Measurements from ENCODE around the gene SYNRG.
"Not testable (repeated sequence)": the region's sequence is repeated elsewhere in the genome, so short reads cannot be mapped to it uniquely, and the experiment has no call there.

The SYNRG gene

GRCh38 chr17:37538981-37539659, 70.1 kb downstream of the SYNRG start:
- no peak for DNase-seq

GRCh38 chr17:37535906-37536305, 73.3 kb downstream of the SYNRG start:
- no peak for DNase-seq

GRCh38 chr17:37532756-37533155, 76.5 kb downstream of the SYNRG start:
- DNase-seq, result no peak

GRCh38 chr17:37530420-37530819, 78.8 kb downstream of the SYNRG start:
- DNase-seq, result no peak

GRCh38 chr17:37527249-37527851, 81.9 kb downstream of the SYNRG start:
- peak; percentile 28 for DNase-seq

- DNase-seq, result no peak
These were observed 85.5 kb downstream of the SYNRG start for GRCh38 chr17:37523715-37524219.

GRCh38 chr17:37521821-37522220, 87.4 kb downstream of the SYNRG start:
- no peak for DNase-seq

GRCh38 chr17:37520174-37520573, 89.0 kb downstream of the SYNRG start:
- DNase-seq, result no peak

GRCh38 chr17:37519251-37519985, 89.8 kb downstream of the SYNRG start:
- no peak for DNase-seq

GRCh38 chr17:37518826-37519225, 90.4 kb downstream of the SYNRG start:
- no peak for DNase-seq

GRCh38 chr17:37517881-37518280, 91.3 kb downstream of the SYNRG start:
- DNase-seq, result no peak

GRCh38 chr17:37516127-37516571, 93.1 kb downstream of the SYNRG start:
- DNase-seq, result no peak

GRCh38 chr17:37513711-37514110, 95.5 kb downstream of the SYNRG start:
- DNase-seq, result no peak

GRCh38 chr17:37512442-37513068, 96.7 kb downstream of the SYNRG start:
- DNase-seq, result no peak

- not testable (repeated sequence) for DNase-seq
These were observed 97.6 kb downstream of the SYNRG start for GRCh38 chr17:37511642-37512041.

- DNase-seq, result no peak
These were observed 99.2 kb downstream of the SYNRG start for GRCh38 chr17:37510056-37510455.

GRCh38 chr17:37507111-37507510, 102.1 kb downstream of the SYNRG start:
- no peak for DNase-seq

GRCh38 chr17:37506678-37507077, 102.5 kb downstream of the SYNRG start:
- DNase-seq, result no peak

- no peak for DNase-seq
These were observed 103.9 kb downstream of the SYNRG start for GRCh38 chr17:37505333-37505732.

GRCh38 chr17:37503148-37503547, 106.1 kb downstream of the SYNRG start:
- no peak for DNase-seq

- no peak for DNase-seq
These were observed 106.9 kb downstream of the SYNRG start for GRCh38 chr17:37502009-37502936.

GRCh38 chr17:37500378-37500777, 108.8 kb downstream of the SYNRG start:
- no peak for DNase-seq

Data from central memory CD4-positive, alpha-beta T cell (primary cell).